Thoracic aorta (tissue), 2 donors: ENCODE data around the gene BICD2. TPM values are rescaled to one million over a fixed set of nuclear protein-coding genes. Genes with fewer than 3 reads are reported as not detected.

Source experiments
- ATAC-seq: fragments of 150-250 bp; one replicate; pipeline ENCODE4 v1.8.0; 2017; ENCODE audit warnings: low read depth; ENCODE audit not compliant: insufficient number of reproducible peaks, low FRiP score
- DNase-seq: peaks from one replicate; pipeline ENCODE4 v3.0.0-alpha.2; 2020; ENCODE audit warnings: low spot score
- H3K27ac ChIP-seq, 2 donors: fragments of 200-600 bp; sonication (generic); 1 replicate in 1 of 2; 2 replicates in 1 of 2; pipeline ENCODE4 v1.5.1; 2016; ENCODE audit warnings: mild to moderate bottlenecking in 2 of 2, moderate library complexity in 2 of 2
- H3K27me3 ChIP-seq: fragments of 200-600 bp; sonication (generic); replicated peaks from 2 replicates; pipeline ENCODE4 v1.6.0; 2016; ENCODE audit warnings: mild to moderate bottlenecking; ENCODE audit not compliant: insufficient read depth
- H3K36me3 ChIP-seq: fragments of 200-600 bp; sonication (generic); one replicate; pipeline ENCODE4 v1.5.1; 2016
- H3K4me1 ChIP-seq, 2 donors: fragments of 200-600 bp; sonication (generic); 1 replicate in 1 of 2; 2 replicates in 1 of 2; pipeline versions ENCODE4 v1.5.1 to v1.6.0; 2016; ENCODE audit warnings: low read depth in 2 of 2, mild to moderate bottlenecking in 1 of 2; ENCODE audit not compliant: control insufficient read depth in 1 of 2
- H3K4me3 ChIP-seq: fragments of 200-600 bp; sonication (generic); 2 replicates; pipeline ENCODE4 v1.5.1; 2016; ENCODE audit warnings: mild to moderate bottlenecking
- H3K9me3 ChIP-seq: fragments of 200-600 bp; sonication (generic); 2 replicates; pipeline ENCODE4 v1.5.1; 2016
- CTCF ChIP-seq: fragments of 200-600 bp; sonication (generic); IDR thresholded peaks from one replicate; pipeline ENCODE4 v1.5.1; 2019; ENCODE audit warnings: antibody characterized with exemption
- total RNA-seq, 2 donors: library from RNA; depleted of rRNA; stranded (reverse); fragments of >200 nt; gene quantifications; one replicate each; pipeline versions ENCODE4 v1.1.0 to v1.2.3, GENCODE V29; 2016

Gene BICD2
- total RNA-seq, 2 donors from 2014 or later: 52.1 to 57.7 TPM

GRCh38 chr9:92725766-92726165, 38.9 kb downstream of the BICD2 start:
- TF ChIP-seq CTCF: no peak
- H3K27me3 ChIP-seq: no peaks in the 10 kb centered on the region
- no peak overlapping the region for H3K27ac ChIP-seq
- ATAC-seq: no peak
- no peaks in the 10 kb centered on the region for H3K4me1 ChIP-seq
- DNase-seq: no peak
- no peaks in the 10 kb centered on the region for H3K9me3 ChIP-seq
- H3K36me3 ChIP-seq: peaks cover 23% of the 10 kb centered on the region
- H3K4me3 ChIP-seq: no peak overlapping the region

- Histone ChIP-seq H3K27ac (no peak overlapping the region), H3K4me3 (no peak overlapping the region), H3K9me3 (no peaks in the 10 kb centered on the region), H3K36me3 (peaks cover 29% of the 10 kb centered on the region), H3K4me1 (no peaks in the 10 kb centered on the region), H3K27me3 (no peaks in the 10 kb centered on the region)
- DNase-seq (no peak), ATAC-seq (no peak)
- TF ChIP-seq CTCF: no peak
Measured at GRCh38 chr9:92725266-92725545, 39.4 kb downstream of the BICD2 start.

- H3K27me3 ChIP-seq: no peaks in the 10 kb centered on the region
- peaks cover 34% of the 10 kb centered on the region for H3K36me3 ChIP-seq
- no peak for TF ChIP-seq CTCF
- DNase-seq (no peak), ATAC-seq (no peak)
- no peaks in the 10 kb centered on the region for H3K4me1 ChIP-seq
- H3K27ac ChIP-seq: no peak overlapping the region
- H3K9me3 ChIP-seq: no peaks in the 10 kb centered on the region
- no peak overlapping the region for H3K4me3 ChIP-seq
Measured at GRCh38 chr9:92724528-92725265, 39.9 kb downstream of the BICD2 start.

- Histone ChIP-seq H3K27me3 (no peaks in the 10 kb centered on the region), H3K4me3 (no peak overlapping the region), H3K36me3 (peaks cover 41% of the 10 kb centered on the region), H3K4me1 (no peaks in the 10 kb centered on the region), H3K9me3 (no peaks in the 10 kb centered on the region), H3K27ac (no peak overlapping the region)
- no peak for DNase-seq
- ATAC-seq: no peak
- no peak for TF ChIP-seq CTCF
Measured at GRCh38 chr9:92723801-92724323, 40.8 kb downstream of the BICD2 start.

- no peak for ATAC-seq
- Histone ChIP-seq H3K4me3 (no peak overlapping the region), H3K27me3 (no peaks in the 10 kb centered on the region), H3K36me3 (peaks cover 40% of the 10 kb centered on the region), H3K9me3 (no peaks in the 10 kb centered on the region), H3K4me1 (no peaks in the 10 kb centered on the region), H3K27ac (no peak overlapping the region)
- no peak for DNase-seq
- no peak for TF ChIP-seq CTCF
Measured at GRCh38 chr9:92723299-92723625, 41.4 kb downstream of the BICD2 start.
